HG02840 (cell line): Measurements from ENCODE around the gene TRPM3.

Source experiments
- ATAC-seq: cut with Tn5 transposase; IDR thresholded peaks from one replicate; pipeline ENCODE4 v1.9.1; 2021; ENCODE audit warnings: mild to moderate bottlenecking, moderate library complexity, moderate number of reproducible peaks; ENCODE audit not compliant: unreplicated experiment, low FRiP score

TRPM3 gene

GRCh38 chr9:70852711-70853240 lies 268.6 kb downstream of the TRPM3 start:
- no peak for ATAC-seq

GRCh38 chr9:70840266-70840665 lies 281.2 kb downstream of the TRPM3 start:
- ATAC-seq, result no peak

- no peak for ATAC-seq
These were observed 286.1 kb downstream of the TRPM3 start for GRCh38 chr9:70835323-70835722.

GRCh38 chr9:70832492-70832891 lies 288.9 kb downstream of the TRPM3 start:
- no peak for ATAC-seq

- no peak for ATAC-seq
These were observed 290.8 kb downstream of the TRPM3 start for GRCh38 chr9:70830618-70831017.

- no peak for ATAC-seq
These were observed 291.7 kb downstream of the TRPM3 start for GRCh38 chr9:70829591-70830265.

- no peak for ATAC-seq
These were observed 294.9 kb downstream of the TRPM3 start for GRCh38 chr9:70826562-70826961.

- ATAC-seq, result no peak
These were observed 298.1 kb downstream of the TRPM3 start for GRCh38 chr9:70823284-70823683.

GRCh38 chr9:70817311-70817710 lies 304.1 kb downstream of the TRPM3 start:
- ATAC-seq, result no peak

GRCh38 chr9:70816891-70817290 lies 304.5 kb downstream of the TRPM3 start:
- no peak for ATAC-seq

- ATAC-seq, result no peak
These were observed 305.1 kb downstream of the TRPM3 start for GRCh38 chr9:70816316-70816715.

- no peak for ATAC-seq
These were observed 306.8 kb downstream of the TRPM3 start for GRCh38 chr9:70814597-70814996.

GRCh38 chr9:70813141-70813540 lies 308.3 kb downstream of the TRPM3 start:
- ATAC-seq, result no peak

GRCh38 chr9:70811638-70812037 lies 309.8 kb downstream of the TRPM3 start:
- ATAC-seq, result no peak

GRCh38 chr9:70806875-70807274 lies 314.5 kb downstream of the TRPM3 start:
- no peak for ATAC-seq

- ATAC-seq, result no peak
These were observed 315.5 kb downstream of the TRPM3 start for GRCh38 chr9:70805949-70806348.

- no peak for ATAC-seq
These were observed 318.5 kb downstream of the TRPM3 start for GRCh38 chr9:70802758-70803436.

- no peak for ATAC-seq
These were observed 319.2 kb downstream of the TRPM3 start for GRCh38 chr9:70802206-70802605.

GRCh38 chr9:70801181-70801829 lies 320.1 kb downstream of the TRPM3 start:
- no peak for ATAC-seq

- no peak for ATAC-seq
These were observed 323.4 kb downstream of the TRPM3 start for GRCh38 chr9:70798018-70798417.

- no peak for ATAC-seq
These were observed 325.6 kb downstream of the TRPM3 start for GRCh38 chr9:70795841-70796240.
